Upper lobe of left lung (tissue), 6 donors: ENCODE data around the gene ZNF365. TPM values are rescaled to one million over a fixed set of nuclear protein-coding genes. Genes with fewer than 3 reads are reported as not detected.
"Not testable (repeated sequence)": the region's sequence is repeated elsewhere in the genome, so short reads cannot be mapped to it uniquely, and the experiment has no call there.

ENCODE experiments used
- ATAC-seq, 2 donors: fragments of 200-7000 bp; cut with Tn5 transposase; one replicate each; pipeline ENCODE4 v1.9.1; 2022; ENCODE audit warnings: mild to moderate bottlenecking in 2 of 2, moderate library complexity in 2 of 2; ENCODE audit not compliant: low FRiP score in 2 of 2
- DNase-seq, 2 donors: peaks; one replicate each; pipeline ENCODE4 v3.0.0-alpha.2; 2019 to 2020
- H3K27ac ChIP-seq, 4 donors: fragments of 200-600 bp; sonication (generic); one replicate each; pipeline ENCODE4 v1.5.1; 2016 to 2019
- H3K27me3 ChIP-seq, 4 donors: fragments of 200-600 bp; sonication (generic); one replicate each; pipeline ENCODE4 v1.5.1; 2017 to 2019
- H3K36me3 ChIP-seq, 4 donors: fragments of 200-600 bp; sonication (generic); one replicate each; pipeline ENCODE4 v1.5.1; 2016 to 2019
- H3K4me1 ChIP-seq, 4 donors: fragments of 200-600 bp; sonication (generic); one replicate each; pipeline ENCODE4 v1.5.1; 2018 to 2019
- H3K4me3 ChIP-seq, 4 donors: fragments of 200-600 bp; sonication (generic); one replicate each; pipeline ENCODE4 v1.5.1; 2017 to 2019; ENCODE audit warnings: mild to moderate bottlenecking in 2 of 4, moderate library complexity in 1 of 4
- H3K9me3 ChIP-seq, 4 donors: fragments of 200-600 bp; sonication (generic); one replicate each; pipeline ENCODE4 v1.5.1; 2018 to 2019
- EP300 ChIP-seq, 4 donors: sonication (generic); formaldehyde crosslinking; IDR thresholded peaks; one replicate each; pipeline ENCODE4 v1.5.1; 2017; ENCODE audit warnings: antibody characterized with exemption in 4 of 4, control low read depth in 2 of 4
- POLR2A ChIP-seq, 4 donors: fragments of 450-650 bp; IDR thresholded peaks; one replicate each; pipeline ENCODE4 v1.5.1; 2016 to 2017; ENCODE audit warnings: antibody characterized with exemption in 4 of 4, mild to moderate bottlenecking in 2 of 4
- POLR2AphosphoS5 ChIP-seq, 2 donors: sonication (generic); formaldehyde crosslinking; IDR thresholded peaks; one replicate each; pipeline ENCODE4 v1.5.1; 2017; ENCODE audit warnings: antibody characterized with exemption in 2 of 2
- WGBS, 2 donors: methylation state at CpG; one replicate each; pipeline ENCODE4 v1.1.5; 2017 to 2018; 5-methylcytosine and 5-hydroxymethylcytosine counted together
- total RNA-seq, 6 donors: library from RNA; depleted of rRNA in 4 of 6; stranded (reverse); fragments of >200 nt in 4 of 6; gene quantifications; one replicate each; pipeline versions ENCODE4 v1.1.0 to v1.2.1, GENCODE V29; 2016 to 2021
- TF ChIP-seq, protein P1 (sequence below), 6 experiments: fragments of 450-650 bp in 4 of 6; fragments of 200-600 bp in 2 of 6; sonication (generic) in 2 of 6; IDR thresholded peaks; one replicate each; pipeline ENCODE4 v1.5.1; 2016 to 2019; ENCODE audit warnings: antibody characterized with exemption in 6 of 6
- donor health status: DM: no; HTN: no; CAD: no; lungs with moderate emphysema.
- donor health status: DM: no; HTN: yes; CAD: no; lungs with severe emphysema.

Gene ZNF365
- total RNA-seq, 6 donors from 2014 or later = 1.0 to 6.3 (median 1.7) TPM

DNA sequence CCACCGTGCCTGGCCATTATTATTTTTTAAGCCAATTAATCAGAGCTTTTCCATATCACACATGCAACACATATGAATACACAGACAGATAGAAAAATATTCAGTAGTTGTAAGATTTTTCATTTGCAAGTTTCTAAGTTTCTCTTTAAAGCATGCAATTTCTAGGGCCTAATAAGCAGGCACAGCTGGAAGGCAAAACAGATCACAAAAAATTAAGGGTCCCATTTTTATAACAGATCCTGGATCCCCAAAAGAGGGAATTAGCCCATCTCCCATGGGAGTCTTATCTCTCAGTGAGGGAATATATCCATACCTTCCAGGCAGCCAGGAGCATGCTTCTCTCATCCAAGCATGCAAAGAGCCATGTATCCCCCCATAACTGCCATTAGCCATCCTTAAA, 31.2 kb upstream of the ZNF365 start:
- peaks cover 9 to 40% (median 30%) of the 10 kb centered on the region in 4 donors for H3K9me3 ChIP-seq

DNA sequence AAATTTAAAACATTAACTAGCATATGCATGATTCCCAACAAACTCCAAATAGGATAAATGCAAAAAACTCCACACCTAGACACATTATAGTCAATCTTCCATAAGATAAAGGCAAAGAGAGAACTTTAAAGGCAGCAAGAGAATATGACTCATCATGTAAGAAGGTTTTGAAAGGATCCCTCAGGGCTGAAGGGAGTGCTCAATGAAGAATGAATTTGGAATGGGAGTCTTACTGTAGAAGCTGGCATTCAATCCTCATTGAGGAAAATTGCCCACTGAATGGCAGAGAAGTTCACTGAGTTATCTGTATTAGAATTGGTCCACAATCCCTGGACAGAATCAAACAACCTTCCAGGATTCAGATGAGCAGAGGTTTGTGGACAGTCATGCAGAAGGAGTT, 26.1 kb upstream of the ZNF365 start:
- Histone ChIP-seq H3K9me3 (peaks cover 1 to 20% (median 15%) of the 10 kb centered on the region in 4 donors), H3K36me3 (no peaks in the 10 kb centered on the region)

More for the DNA sequence above, 31.2 kb upstream of the ZNF365 start:
- no peak overlapping the region for H3K4me3 ChIP-seq
- no peaks in the 10 kb centered on the region for H3K36me3 ChIP-seq
- no peak overlapping the region for H3K27ac ChIP-seq
- DNase-seq (no peak), ATAC-seq (no peak)
- no peak for TF ChIP-seq POLR2AphosphoS5 (IDR thresholded peaks at IDR 0.05)
- TF ChIP-seq, protein P1, sequence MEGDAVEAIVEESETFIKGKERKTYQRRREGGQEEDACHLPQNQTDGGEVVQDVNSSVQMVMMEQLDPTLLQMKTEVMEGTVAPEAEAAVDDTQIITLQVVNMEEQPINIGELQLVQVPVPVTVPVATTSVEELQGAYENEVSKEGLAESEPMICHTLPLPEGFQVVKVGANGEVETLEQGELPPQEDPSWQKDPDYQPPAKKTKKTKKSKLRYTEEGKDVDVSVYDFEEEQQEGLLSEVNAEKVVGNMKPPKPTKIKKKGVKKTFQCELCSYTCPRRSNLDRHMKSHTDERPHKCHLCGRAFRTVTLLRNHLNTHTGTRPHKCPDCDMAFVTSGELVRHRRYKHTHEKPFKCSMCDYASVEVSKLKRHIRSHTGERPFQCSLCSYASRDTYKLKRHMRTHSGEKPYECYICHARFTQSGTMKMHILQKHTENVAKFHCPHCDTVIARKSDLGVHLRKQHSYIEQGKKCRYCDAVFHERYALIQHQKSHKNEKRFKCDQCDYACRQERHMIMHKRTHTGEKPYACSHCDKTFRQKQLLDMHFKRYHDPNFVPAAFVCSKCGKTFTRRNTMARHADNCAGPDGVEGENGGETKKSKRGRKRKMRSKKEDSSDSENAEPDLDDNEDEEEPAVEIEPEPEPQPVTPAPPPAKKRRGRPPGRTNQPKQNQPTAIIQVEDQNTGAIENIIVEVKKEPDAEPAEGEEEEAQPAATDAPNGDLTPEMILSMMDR (IDR thresholded peaks at IDR 0.05) = no peak
- TF ChIP-seq POLR2A (IDR thresholded peaks at IDR 0.05) = no peak
- no peak for TF ChIP-seq EP300 (IDR thresholded peaks at IDR 0.05)
- H3K4me1 ChIP-seq = no peaks in the 10 kb centered on the region
- 89 to 93% methylated on average over 1 of the region's 1 CpG for WGBS, 2 donors
- H3K27me3 ChIP-seq = no peaks in the 10 kb centered on the region

DNA sequence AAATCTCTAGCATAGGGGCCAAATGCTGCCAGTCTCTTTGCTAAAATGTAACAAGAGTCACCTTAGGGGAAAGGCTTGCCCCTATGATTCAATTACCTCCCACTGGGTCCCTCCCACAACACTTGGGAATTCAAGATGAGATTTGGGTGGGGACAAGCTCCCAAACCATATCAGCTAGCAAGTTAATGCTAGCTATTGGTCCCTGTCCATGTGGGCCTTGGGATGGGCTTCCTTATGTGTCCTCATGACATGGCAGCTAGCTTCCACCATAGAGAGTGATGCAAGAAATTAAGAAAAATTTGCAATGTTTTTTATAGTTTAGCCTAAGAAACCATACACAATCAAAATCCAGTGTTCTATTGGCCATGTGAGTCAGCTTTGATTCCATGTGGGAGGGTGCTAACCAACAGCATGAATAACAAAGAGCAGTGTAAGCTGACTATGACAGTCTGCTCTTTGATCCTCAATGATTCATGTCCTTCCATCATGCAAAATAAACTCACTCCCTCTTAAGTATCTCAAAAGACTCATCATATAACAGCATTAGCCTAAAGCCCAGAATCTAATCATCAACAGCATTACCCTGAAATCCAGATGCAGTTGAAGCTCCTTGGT, 21.7 kb upstream of the ZNF365 start:
- H3K27me3 ChIP-seq = no peaks in the 10 kb centered on the region
- no peak for DNase-seq
- no peaks in the 10 kb centered on the region for H3K4me1 ChIP-seq
- no peak for TF ChIP-seq POLR2AphosphoS5 (IDR thresholded peaks at IDR 0.05)
- TF ChIP-seq, protein P1 (IDR thresholded peaks at IDR 0.05) = no peak
- TF ChIP-seq EP300 (IDR thresholded peaks at IDR 0.05) = no peak
- no peak for TF ChIP-seq POLR2A (IDR thresholded peaks at IDR 0.05)
- peaks cover 0 to 9% (median 3%) of the 10 kb centered on the region in 4 donors for H3K9me3 ChIP-seq
- H3K4me3 ChIP-seq = no peak overlapping the region
- H3K36me3 ChIP-seq = no peaks in the 10 kb centered on the region
- no peak for ATAC-seq
- no peak overlapping the region for H3K27ac ChIP-seq

More for the DNA sequence above, 26.1 kb upstream of the ZNF365 start:
- H3K4me1 ChIP-seq = no peaks in the 10 kb centered on the region
- H3K27me3 ChIP-seq = no peaks in the 10 kb centered on the region
- DNase-seq (no peak), ATAC-seq (no peak)
- H3K27ac ChIP-seq = no peak overlapping the region
- H3K4me3 ChIP-seq = no peak overlapping the region
- TF ChIP-seq POLR2A (IDR thresholded peaks at IDR 0.05) (no peak), POLR2AphosphoS5 (IDR thresholded peaks at IDR 0.05) (no peak), EP300 (IDR thresholded peaks at IDR 0.05) (no peak)
- TF ChIP-seq, protein P1 (IDR thresholded peaks at IDR 0.05) = no peak

DNA sequence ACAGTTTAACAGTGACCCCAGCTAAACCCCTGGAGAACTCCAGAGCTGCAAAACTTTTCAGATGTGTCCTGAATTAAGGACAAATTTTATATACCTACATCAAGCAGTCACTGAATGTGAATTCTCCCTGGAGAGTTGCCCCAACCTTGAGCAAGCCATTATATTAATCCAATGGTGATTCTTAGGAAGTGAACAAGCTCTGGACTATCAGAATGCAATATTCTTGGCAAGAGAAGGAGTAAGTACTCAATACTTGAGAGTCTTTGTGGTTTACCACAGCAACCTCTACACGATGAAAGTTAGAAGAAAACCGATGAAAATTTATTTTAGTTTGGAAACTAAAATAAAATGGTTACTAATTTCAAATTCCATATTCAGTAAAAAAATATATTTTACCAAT, 19.3 kb upstream of the ZNF365 start:
- no peak overlapping the region for H3K4me3 ChIP-seq
- 58 to 68% methylated on average over 2 of the region's 2 CpGs for WGBS, 2 donors
- ATAC-seq (no peak), DNase-seq (no peak)
- no peaks in the 10 kb centered on the region for H3K4me1 ChIP-seq
- H3K9me3 ChIP-seq = no peaks in the 10 kb centered on the region
- H3K27me3 ChIP-seq = no peaks in the 10 kb centered on the region
- TF ChIP-seq POLR2A (IDR thresholded peaks at IDR 0.05) (no peak), EP300 (IDR thresholded peaks at IDR 0.05) (no peak), POLR2AphosphoS5 (IDR thresholded peaks at IDR 0.05) (no peak)
- TF ChIP-seq, protein P1 (IDR thresholded peaks at IDR 0.05) = no peak
- H3K27ac ChIP-seq = no peak overlapping the region
- no peaks in the 10 kb centered on the region for H3K36me3 ChIP-seq

DNA sequence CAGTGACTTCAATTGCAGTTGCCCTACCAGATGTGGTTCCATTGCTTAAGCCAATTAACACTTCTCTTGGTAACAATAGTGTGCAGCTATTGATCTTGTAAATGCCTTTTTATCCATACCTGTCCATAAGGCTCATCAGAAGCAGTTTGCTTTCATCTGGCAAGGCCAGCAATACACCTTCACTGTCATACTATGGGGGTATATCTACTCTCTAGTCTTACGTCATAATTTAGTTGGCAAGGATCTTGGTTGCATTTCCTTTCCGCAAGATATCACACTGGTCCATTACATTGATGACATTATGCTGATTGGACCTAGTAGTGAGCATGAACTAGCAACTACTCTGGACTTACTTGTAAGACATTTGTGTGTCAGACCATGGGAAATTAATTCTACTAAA, 17.7 kb upstream of the ZNF365 start:
- no peak for DNase-seq

DNA sequence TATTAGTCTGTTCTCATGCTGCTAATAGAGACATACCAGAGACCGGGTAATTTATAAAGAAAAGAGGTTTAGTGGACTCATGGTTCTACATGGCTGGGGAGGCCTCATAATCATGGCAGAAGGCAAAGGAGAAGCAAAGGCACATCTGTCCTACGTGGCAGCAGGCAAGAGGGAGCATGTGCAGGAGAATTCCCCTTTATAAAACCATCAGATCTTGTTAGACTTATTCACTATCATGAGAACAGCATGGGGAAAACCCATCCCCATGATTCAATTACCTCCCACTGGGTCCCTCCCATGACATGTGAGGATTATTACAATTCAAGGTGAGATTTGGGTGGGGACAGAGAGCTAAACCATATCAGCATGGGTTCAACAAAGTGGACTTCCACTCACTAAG, 16.0 kb upstream of the ZNF365 start:
- H3K9me3 ChIP-seq, H3K27me3 ChIP-seq, H3K4me3 ChIP-seq, H3K36me3 ChIP-seq, DNase-seq, H3K27ac ChIP-seq, H3K4me1 ChIP-seq, ATAC-seq: not testable (repeated sequence)
- WGBS, 2 donors = 73 to 80% methylated on average over 2 of the region's 2 CpGs

More for the DNA sequence above, 17.7 kb upstream of the ZNF365 start:
- Histone ChIP-seq H3K4me3 (no peak overlapping the region), H3K4me1 (no peaks in the 10 kb centered on the region), H3K9me3 (no peaks in the 10 kb centered on the region), H3K36me3 (no peaks in the 10 kb centered on the region), H3K27me3 (no peaks in the 10 kb centered on the region), H3K27ac (no peak overlapping the region)
- ATAC-seq = no peak
- TF ChIP-seq EP300 (IDR thresholded peaks at IDR 0.05) = no peak
- TF ChIP-seq POLR2AphosphoS5 (IDR thresholded peaks at IDR 0.05) = no peak
- no peak for TF ChIP-seq POLR2A (IDR thresholded peaks at IDR 0.05)
- TF ChIP-seq, protein P1 (IDR thresholded peaks at IDR 0.05) = no peak
- 88 to 89% methylated on average over 2 of the region's 2 CpGs for WGBS, 2 donors
